Neutrophil (primary cell): ENCODE data around the gene SNAP25.

Experiments used
- H3K27ac ChIP-seq: fragments of 200-600 bp; sonication (generic); 2 replicates; pipeline ENCODE4 v1.5.1; 2016; ENCODE audit warnings: mild to moderate bottlenecking, moderate library complexity
- H3K27me3 ChIP-seq: fragments of 200-600 bp; sonication (generic); 2 replicates; pipeline ENCODE4 v1.6.0; 2016; ENCODE audit warnings: mild to moderate bottlenecking
- H3K36me3 ChIP-seq: fragments of 200-600 bp; sonication (generic); 2 replicates; pipeline ENCODE4 v1.5.1; 2017
- H3K4me1 ChIP-seq, 2 experiments: fragments of 200-600 bp in 1 of 2; sonication (generic) in 1 of 2; 1 replicate in 1 of 2; 2 replicates in 1 of 2; pipeline versions ENCODE4 v1.5.1 to v1.6.1; 2013 to 2016; ENCODE audit warnings: low read depth in 1 of 2, low read length in 1 of 2, mild to moderate bottlenecking in 1 of 2, moderate library complexity in 1 of 2; ENCODE audit not compliant: control insufficient read depth in 1 of 2, insufficient read depth in 1 of 2
- H3K4me3 ChIP-seq, 2 experiments: fragments of 200-600 bp in 1 of 2; sonication (generic) in 1 of 2; 1 replicate in 1 of 2; 2 replicates in 1 of 2; pipeline ENCODE4 v1.5.1; 2013 to 2016; ENCODE audit warnings: low read depth in 1 of 2, low read length in 1 of 2, mild to moderate bottlenecking in 1 of 2, moderate library complexity in 1 of 2
- H3K9me3 ChIP-seq: fragments of 200-600 bp; sonication (generic); 2 replicates; pipeline ENCODE4 v1.5.1; 2016
- CTCF ChIP-seq: fragments of 200-600 bp; sonication (generic); IDR thresholded peaks from 2 replicates; pipeline ENCODE4 v1.5.1; 2016; ENCODE audit warnings: antibody characterized with exemption

SNAP25 gene

GRCh38 chr20:10228330-10228729 is 9.7 kb downstream of the SNAP25 start:
- no peaks in the 10 kb centered on the region for H3K4me1 ChIP-seq
- no peak overlapping the region for H3K4me3 ChIP-seq
- no peaks in the 10 kb centered on the region for H3K36me3 ChIP-seq
- H3K9me3 ChIP-seq, result no peaks in the 10 kb centered on the region
- H3K27me3 ChIP-seq, result peaks cover 7% of the 10 kb centered on the region
- no peak overlapping the region for H3K27ac ChIP-seq
- no peak for TF ChIP-seq CTCF

GRCh38 chr20:10231290-10231689 is 12.7 kb downstream of the SNAP25 start:
- H3K36me3 ChIP-seq, result no peaks in the 10 kb centered on the region
- no peaks in the 10 kb centered on the region for H3K4me1 ChIP-seq
- H3K9me3 ChIP-seq, result no peaks in the 10 kb centered on the region
- no peak overlapping the region for H3K4me3 ChIP-seq
- peaks cover 2% of the 10 kb centered on the region for H3K27me3 ChIP-seq
- no peak for TF ChIP-seq CTCF
- no peak overlapping the region for H3K27ac ChIP-seq

GRCh38 chr20:10236540-10237533 is 18.2 kb downstream of the SNAP25 start:
- H3K4me1 ChIP-seq, result no peaks in the 10 kb centered on the region
- no peaks in the 10 kb centered on the region for H3K27me3 ChIP-seq
- no peaks in the 10 kb centered on the region for H3K9me3 ChIP-seq
- TF ChIP-seq CTCF, result no peak
- no peak overlapping the region for H3K4me3 ChIP-seq
- no peaks in the 10 kb centered on the region for H3K36me3 ChIP-seq
- no peak overlapping the region for H3K27ac ChIP-seq

GRCh38 chr20:10239954-10240353 is 21.3 kb downstream of the SNAP25 start:
- Histone ChIP-seq H3K9me3 (no peaks in the 10 kb centered on the region), H3K27ac (no peak overlapping the region), H3K4me3 (no peak overlapping the region), H3K36me3 (no peaks in the 10 kb centered on the region), H3K27me3 (no peaks in the 10 kb centered on the region), H3K4me1 (no peaks in the 10 kb centered on the region)
- no peak for TF ChIP-seq CTCF

DNA sequence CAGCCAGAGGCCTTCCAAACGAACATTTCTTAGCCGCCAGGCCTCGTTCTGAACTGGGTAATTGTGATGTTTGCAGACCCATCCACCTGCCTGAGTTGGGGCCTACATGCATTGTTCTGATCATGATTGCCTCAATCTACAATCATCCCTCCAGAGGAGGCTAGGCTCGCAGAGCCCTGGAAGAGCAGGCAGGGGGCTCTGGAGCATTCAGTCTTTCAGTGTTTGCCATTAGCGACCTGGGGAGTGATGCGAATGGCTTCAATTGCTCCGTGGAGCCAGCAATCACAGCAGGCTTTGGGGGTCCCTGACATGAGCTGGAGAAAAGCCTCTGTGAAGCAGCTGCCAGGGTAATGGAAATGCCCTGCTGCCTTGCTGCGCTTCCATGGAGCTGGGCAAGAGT is 22.0 kb downstream of the SNAP25 start:
- Histone ChIP-seq H3K9me3 (no peaks in the 10 kb centered on the region), H3K27me3 (no peaks in the 10 kb centered on the region), H3K4me1 (no peaks in the 10 kb centered on the region), H3K4me3 (no peak overlapping the region), H3K36me3 (no peaks in the 10 kb centered on the region), H3K27ac (no peak overlapping the region)
- TF ChIP-seq CTCF, result no peak
